Measurements from ENCODE around the gene RNU6-1.

The RNU6-1 gene

DNA sequence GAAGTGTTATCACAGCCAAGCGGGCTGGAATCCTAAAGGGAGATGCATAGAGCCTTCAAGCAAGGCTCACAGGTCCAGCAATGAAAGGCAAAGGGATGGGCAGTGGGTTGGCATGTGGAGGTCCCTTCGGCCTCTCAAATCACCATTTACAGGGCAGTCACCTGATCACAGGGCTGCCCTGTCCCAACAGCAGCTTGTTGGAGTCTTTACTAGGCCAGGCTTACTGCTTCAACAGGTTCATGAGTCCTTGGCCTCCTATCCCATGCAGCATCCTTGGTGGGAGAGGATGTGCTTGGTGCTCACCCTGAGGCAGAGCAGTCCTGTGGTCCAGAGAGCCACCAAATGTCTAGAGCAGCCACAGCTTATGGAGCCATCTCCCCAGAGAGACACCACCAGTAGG is 38.7 kb downstream of the RNU6-1 start:
- TF ChIP-seq, protein P1, sequence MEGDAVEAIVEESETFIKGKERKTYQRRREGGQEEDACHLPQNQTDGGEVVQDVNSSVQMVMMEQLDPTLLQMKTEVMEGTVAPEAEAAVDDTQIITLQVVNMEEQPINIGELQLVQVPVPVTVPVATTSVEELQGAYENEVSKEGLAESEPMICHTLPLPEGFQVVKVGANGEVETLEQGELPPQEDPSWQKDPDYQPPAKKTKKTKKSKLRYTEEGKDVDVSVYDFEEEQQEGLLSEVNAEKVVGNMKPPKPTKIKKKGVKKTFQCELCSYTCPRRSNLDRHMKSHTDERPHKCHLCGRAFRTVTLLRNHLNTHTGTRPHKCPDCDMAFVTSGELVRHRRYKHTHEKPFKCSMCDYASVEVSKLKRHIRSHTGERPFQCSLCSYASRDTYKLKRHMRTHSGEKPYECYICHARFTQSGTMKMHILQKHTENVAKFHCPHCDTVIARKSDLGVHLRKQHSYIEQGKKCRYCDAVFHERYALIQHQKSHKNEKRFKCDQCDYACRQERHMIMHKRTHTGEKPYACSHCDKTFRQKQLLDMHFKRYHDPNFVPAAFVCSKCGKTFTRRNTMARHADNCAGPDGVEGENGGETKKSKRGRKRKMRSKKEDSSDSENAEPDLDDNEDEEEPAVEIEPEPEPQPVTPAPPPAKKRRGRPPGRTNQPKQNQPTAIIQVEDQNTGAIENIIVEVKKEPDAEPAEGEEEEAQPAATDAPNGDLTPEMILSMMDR (IDR thresholded peaks at IDR 0.05; ENCODE audit: borderline replicate concordance, control extremely low read depth, extremely low read depth, insufficient read depth, missing control alignments), result no peak
- DNase-seq (ENCODE audit: low spot score), result no peak
- in situ Hi-C loops (cut with MboI; ENCODE audit: low sequenced_read_pairs, unreplicated experiment), result no loop called here

DNA sequence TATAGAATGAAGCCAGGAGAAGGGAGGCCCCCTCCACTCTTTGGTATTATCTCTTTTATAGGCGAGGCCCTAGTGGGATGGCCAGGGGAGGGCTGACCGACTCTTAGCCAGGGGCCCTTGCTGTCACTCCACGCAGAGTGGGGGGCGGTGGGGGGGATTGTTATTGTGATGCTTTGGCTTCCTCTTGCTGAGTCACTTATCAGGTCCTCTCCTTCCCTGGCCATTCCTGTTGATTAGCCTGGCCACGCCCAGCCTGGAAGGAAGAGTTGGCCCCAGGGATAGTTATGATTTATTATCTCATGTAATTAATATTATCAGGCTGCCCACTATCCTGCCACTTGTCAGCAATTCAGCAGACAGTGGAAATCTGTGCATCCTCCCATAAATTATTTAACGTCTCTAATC is 40.0 kb downstream of the RNU6-1 start:
- TF ChIP-seq, protein P1 (IDR thresholded peaks at IDR 0.05; ENCODE audit: borderline replicate concordance, control extremely low read depth, extremely low read depth, insufficient read depth, missing control alignments), result no peak
- DNase-seq (ENCODE audit: low spot score), result no peak
- in situ Hi-C loops (cut with MboI; ENCODE audit: low sequenced_read_pairs, unreplicated experiment), result no loop called here

DNA sequence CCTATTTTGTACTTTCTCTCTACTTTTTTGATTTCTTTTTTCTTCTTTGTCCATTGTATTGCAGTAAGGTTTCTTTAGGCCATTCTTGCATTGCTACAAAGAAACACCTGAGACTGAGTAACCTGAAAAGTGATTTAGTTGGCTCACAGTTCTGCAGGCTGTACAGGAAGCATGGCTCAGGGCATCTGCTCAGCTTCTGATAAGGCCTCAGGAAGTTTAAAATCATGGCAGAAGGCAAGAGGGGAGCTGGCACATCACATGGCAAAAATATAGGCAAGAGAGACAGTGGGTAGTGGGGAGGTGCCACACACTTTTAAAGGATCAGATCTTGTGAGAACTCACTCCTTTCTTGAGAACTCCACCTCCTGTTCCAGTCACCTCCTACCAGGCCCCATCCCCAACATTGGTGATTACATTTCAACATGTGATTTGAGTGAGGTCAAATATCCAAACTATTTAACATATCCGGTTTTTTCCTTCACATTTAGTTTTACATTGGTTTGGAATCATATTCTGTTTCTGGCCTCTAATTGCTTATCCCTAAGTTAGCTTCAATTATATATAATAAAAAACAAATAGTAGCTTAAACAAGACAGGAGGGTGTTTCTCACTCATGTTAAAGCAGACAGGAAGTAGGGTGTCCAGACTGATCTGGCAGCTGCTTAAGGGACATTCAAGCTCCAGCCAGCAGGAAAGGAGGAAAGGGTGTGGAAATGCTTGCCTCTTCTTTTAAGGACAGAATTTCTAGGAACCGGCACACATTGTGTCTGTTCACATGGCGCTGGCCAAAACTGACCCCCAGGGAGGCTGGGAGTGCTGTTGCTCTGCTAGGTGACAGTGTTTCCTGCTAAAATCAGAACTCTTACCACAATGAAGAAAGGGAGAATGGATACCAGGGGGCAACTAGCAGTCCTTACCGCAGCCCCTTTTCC is 43.4 kb downstream of the RNU6-1 start:
- TF ChIP-seq, protein P1 (IDR thresholded peaks at IDR 0.05; ENCODE audit: borderline replicate concordance, control extremely low read depth, extremely low read depth, insufficient read depth, missing control alignments), result no peak
- DNase-seq (ENCODE audit: low spot score), result no peak
- in situ Hi-C loops (cut with MboI; ENCODE audit: low sequenced_read_pairs, unreplicated experiment), result no loop called here

DNA sequence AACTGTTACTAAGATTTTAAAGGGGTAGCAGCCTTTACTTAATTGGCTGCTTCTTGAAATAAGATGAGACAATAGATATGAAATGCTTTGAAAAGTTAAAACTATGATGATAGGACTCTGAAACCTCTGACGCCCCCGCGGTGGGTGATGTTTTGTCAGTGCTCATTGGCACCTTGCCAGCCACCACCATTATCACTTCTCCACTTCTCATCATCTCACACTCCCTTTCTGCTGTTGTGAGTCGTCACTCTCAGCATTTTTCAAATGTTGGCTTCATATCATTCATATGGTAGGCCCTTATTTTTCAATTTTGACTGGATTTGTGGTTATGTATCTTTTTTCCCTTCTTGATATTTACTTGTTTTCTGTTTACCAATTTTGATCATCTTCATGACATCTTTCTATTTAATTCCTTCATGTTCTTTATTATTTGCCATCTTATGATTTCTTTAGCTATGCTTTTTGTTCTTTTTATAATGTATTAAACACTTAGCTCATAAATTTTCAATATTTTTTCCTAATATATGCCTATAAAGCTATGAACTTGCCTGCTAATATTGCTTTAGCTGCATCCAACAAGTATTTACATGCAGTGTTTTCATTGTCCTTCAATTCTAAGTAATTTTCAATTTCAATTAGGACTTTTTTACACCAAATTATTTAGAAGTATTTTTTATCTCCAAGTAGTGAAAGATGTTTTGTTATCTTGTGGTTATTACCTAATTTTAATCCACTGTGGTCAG is 44.8 kb downstream of the RNU6-1 start:
- TF ChIP-seq, protein P1 (IDR thresholded peaks at IDR 0.05; ENCODE audit: borderline replicate concordance, control extremely low read depth, extremely low read depth, insufficient read depth, missing control alignments), result no peak
- DNase-seq (ENCODE audit: low spot score), result no peak
- in situ Hi-C loops (cut with MboI; ENCODE audit: low sequenced_read_pairs, unreplicated experiment), result no loop called here

GRCh38 chr15:67792250-67792942 is 47.4 kb downstream of the RNU6-1 start:
- TF ChIP-seq, protein P1 (IDR thresholded peaks at IDR 0.05; ENCODE audit: borderline replicate concordance, control extremely low read depth, extremely low read depth, insufficient read depth, missing control alignments), result no peak
- DNase-seq (ENCODE audit: low spot score), result no peak
- in situ Hi-C loops (cut with MboI; ENCODE audit: low sequenced_read_pairs, unreplicated experiment), result no loop called here

DNA sequence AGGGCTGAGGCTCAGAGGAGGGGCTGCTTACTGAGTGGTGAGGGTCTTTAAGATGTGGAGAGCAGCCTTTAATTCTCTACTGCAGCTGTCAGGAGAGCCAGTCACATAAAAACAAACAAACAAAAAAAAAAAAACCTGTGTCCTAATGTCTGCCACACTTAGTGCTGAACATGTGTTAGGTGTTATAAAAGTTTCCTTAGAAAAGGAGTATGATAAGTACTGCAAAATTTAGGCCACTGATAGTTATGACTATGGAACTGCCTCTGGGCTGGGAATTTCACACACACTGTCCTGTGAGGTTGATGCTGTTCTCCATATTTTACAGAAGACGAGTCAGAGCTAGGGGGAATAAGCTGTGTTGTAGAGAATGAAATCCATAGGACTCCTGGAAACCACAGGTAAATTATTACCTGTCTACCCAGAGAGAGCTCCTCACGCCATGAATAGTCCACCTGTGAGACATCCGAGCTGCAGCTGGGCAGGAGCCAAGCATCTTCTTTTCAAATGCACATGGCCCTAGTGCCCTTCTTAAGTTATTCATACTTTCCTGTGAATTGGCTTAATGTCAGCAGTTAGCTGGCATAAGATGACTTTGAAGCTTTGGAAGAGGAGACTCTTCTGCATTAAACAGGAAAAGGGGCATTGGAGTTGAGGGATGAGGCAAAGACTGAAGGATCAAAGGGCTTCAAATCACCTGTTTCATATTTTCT is 49.1 kb downstream of the RNU6-1 start:
- TF ChIP-seq, protein P1 (IDR thresholded peaks at IDR 0.05; ENCODE audit: borderline replicate concordance, control extremely low read depth, extremely low read depth, insufficient read depth, missing control alignments), result no peak
- no peak for DNase-seq (ENCODE audit: low spot score)
- in situ Hi-C loops (cut with MboI; ENCODE audit: low sequenced_read_pairs, unreplicated experiment), result no loop called here

All from GM13976 (cell line).